Muscle of back (tissue), 13 donors: ENCODE measurements around the gene FAM240A. TPM values are rescaled to one million over a fixed set of nuclear protein-coding genes. Genes with fewer than 3 reads are reported as not detected.
"Not testable (repeated sequence)": the region's sequence is repeated elsewhere in the genome, so short reads cannot be mapped to it uniquely, and the experiment has no call there.

Source experiments
- DNase-seq, 3 donors: peaks; one replicate each; pipeline versions ENCODE4 v3.0.0 to v3.0.0-alpha.2; 2013
- long read RNA-seq, 9 donors: transcript quantifications; one replicate each; lab custom pipeline, GENCODE V29; 2026
- polyA plus RNA-seq, 10 donors: library from polyadenylated mRNA; unstranded; fragments of 120-200 nt; gene quantifications; one replicate each; pipeline ENCODE4 v1.2.1, GENCODE V29; 2013; ENCODE audit not compliant: insufficient read length in 10 of 10

The FAM240A gene
- polyA plus RNA-seq: under 1 TPM; 0.13 to 0.41 (median 0.27) TPM
- long read RNA-seq, donor 1: 0 reads
- long read RNA-seq, donor 2: 0 reads
- long read RNA-seq, donor 3: 0 reads
- long read RNA-seq, donor 4: 0 reads
- long read RNA-seq, donor 5: 0 reads
- long read RNA-seq, donor 6: 0 reads
- long read RNA-seq, donor 7: 0 reads
- long read RNA-seq, donor 8: 0 reads
- long read RNA-seq, donor 9: 0 reads

- DNase-seq: peak; percentile 23 to 64 (median 47)
Measured at GRCh38 chr3:46612324-46612723, at the start of gene FAM240A. Gene FAM240A, plus strand, starts transcription at chr3:46612525. Its CDS starts 159 bp downstream, at chr3:46612684.

- no peak for DNase-seq
Measured at GRCh38 chr3:46564190-46565021, 47.9 kb upstream of the FAM240A start.

GRCh38 chr3:46565077-46565476 lies 47.2 kb upstream of the FAM240A start:
- no peak for DNase-seq

GRCh38 chr3:46565607-46566039 lies 46.7 kb upstream of the FAM240A start:
- peak in 2 of 3 donors; percentile 23 to 58 for DNase-seq

- DNase-seq: peak; percentile 60 to 88 (median 70)
Measured at GRCh38 chr3:46566040-46566641, 46.2 kb upstream of the FAM240A start, which contains the start of gene LRRC2. Gene LRRC2, minus strand, starts transcription at chr3:46566302. Its CDS starts 14,711 bp downstream, at chr3:46551591.

- DNase-seq: no peak
Measured at GRCh38 chr3:46571684-46572083, 40.6 kb upstream of the FAM240A start.

- DNase-seq: no peak
Measured at GRCh38 chr3:46573701-46574100, 38.6 kb upstream of the FAM240A start.

GRCh38 chr3:46574243-46574646 lies 38.1 kb upstream of the FAM240A start:
- DNase-seq: no peak

- no peak for DNase-seq
Measured at GRCh38 chr3:46574881-46575576, 37.3 kb upstream of the FAM240A start.

- DNase-seq: no peak
Measured at GRCh38 chr3:46575577-46576222, 36.6 kb upstream of the FAM240A start.

- DNase-seq: no peak
Measured at GRCh38 chr3:46576386-46576785, 35.9 kb upstream of the FAM240A start.

- DNase-seq: peak in 1 of 3 donors; percentile 25
Measured at GRCh38 chr3:46576879-46577278, 35.4 kb upstream of the FAM240A start.

GRCh38 chr3:46577580-46578249 lies 34.6 kb upstream of the FAM240A start:
- not testable (repeated sequence) for DNase-seq

GRCh38 chr3:46578973-46579755 lies 33.2 kb upstream of the FAM240A start:
- no peak for DNase-seq

- DNase-seq: no peak
Measured at GRCh38 chr3:46579756-46580286, 32.5 kb upstream of the FAM240A start.

- DNase-seq: no peak
Measured at GRCh38 chr3:46580675-46581074, 31.6 kb upstream of the FAM240A start.

GRCh38 chr3:46584598-46585467 lies 27.5 kb upstream of the FAM240A start:
- DNase-seq: no peak
